Smooth muscle cell of the pulmonary artery (primary cell): ENCODE measurements around the gene CCDC196. TPM values are rescaled to one million over a fixed set of nuclear protein-coding genes. Genes with fewer than 3 reads are reported as not detected.

Source experiments
- total RNA-seq: library from RNA; depleted of rRNA; stranded (reverse); fragments of >200 nt; gene quantifications from 2 replicates; pipeline ENCODE4 v1.2.3, GENCODE V29; 2014

CCDC196 gene, protein sequence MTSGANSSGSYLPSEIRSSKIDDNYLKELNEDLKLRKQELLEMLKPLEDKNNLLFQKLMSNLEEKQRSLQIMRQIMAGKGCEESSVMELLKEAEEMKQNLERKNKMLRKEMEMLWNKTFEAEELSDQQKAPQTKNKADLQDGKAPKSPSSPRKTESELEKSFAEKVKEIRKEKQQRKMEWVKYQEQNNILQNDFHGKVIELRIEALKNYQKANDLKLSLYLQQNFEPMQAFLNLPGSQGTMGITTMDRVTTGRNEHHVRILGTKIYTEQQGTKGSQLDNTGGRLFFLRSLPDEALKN
- total RNA-seq: not detected in 2 replicates

DNA sequence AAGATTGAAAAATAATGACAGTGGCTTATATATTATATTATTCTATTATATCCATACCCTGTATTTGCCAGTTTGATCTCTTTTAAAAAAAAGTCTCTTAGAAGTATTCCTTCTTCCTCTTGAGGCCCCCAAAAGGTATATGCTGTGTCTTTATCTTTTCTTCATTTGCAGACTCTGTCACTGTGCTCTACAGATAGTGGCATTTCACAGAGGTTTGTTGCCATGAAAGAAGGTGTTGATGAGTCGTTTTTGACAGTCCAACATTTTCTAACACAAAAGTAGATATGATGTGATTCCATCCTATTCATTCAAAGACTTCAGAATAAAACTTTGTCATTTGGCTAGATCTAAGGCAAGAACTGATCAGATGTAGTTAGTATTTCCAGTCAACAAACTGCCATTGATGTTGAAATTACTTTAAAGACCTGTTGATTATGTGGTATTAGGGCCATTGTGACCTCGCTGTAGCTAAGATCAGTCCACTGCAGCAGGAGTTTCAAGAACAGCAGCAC lies at the start of gene CCDC196:
Gene CCDC196, plus strand, starts transcription at position 462 of the 512 bp plus-strand sequence. CDS start 132 bp downstream, outside the sequence.

DNA sequence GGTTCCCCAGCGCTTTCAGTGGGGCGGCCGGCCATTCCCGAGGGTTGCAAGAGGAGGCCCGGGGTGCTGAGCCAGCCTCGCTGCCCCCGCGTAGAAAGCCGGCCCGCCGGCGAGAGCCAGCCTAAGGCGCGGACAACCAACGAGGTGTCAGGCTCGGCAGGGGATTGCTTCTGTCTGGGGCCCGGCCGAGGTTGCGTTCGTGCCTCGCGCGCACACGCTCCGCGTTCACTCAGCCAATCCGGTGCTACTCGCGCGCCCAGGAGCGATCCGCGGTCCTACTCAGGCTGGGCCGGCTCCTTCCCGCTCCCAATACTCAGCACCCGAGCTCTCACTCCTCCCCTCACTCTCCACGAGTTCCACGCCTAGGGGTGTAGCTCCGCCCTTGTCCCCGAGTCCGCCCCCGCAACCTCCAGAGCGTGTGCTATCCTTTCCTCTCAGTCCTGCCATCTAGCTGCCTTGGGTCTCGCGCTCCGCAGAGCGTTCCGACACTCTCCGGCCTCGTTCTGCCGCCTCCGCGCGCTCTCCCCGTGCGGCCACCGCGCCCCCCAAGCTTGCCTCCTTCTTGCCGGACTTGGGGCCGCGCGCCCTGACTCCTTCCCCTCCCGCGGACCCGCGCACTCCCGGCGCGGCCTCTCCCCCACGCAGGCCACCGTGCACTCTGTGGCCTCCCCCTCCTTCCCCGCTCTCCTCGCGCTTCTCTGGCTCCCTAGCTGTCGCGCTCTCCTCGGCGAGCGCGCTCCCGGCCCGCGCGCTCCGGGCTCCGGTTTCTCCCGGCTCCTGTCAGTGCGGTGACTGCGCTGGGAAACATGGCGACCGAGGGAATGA lies 21.8 kb downstream of the CCDC196 start, which contains the start of gene GPHN:
Gene GPHN, plus strand, starts transcription at position 426 of the 825 bp plus-strand sequence.

Other genes with a start within 250 kb of the CCDC196 start
- 13.6 and 17.0 TPM in 2 replicates for gene GPHN, start 21.8 kb downstream of the CCDC196 start, total RNA-seq